ENCODE data around the gene KRT38.

GRCh38 chr17:41418116-41418860 lies 22.5 kb downstream of the KRT38 start:
- TF ChIP-seq POLR2A (IDR thresholded peaks at IDR 0.05) = no peak
- TF ChIP-seq CTCF (IDR thresholded peaks at IDR 0.05) = no peak
